ENCODE results near the gene ZNF512B.
A peak's percentile ranks its signal among the peaks of the same experiment; 100 is the strongest.
"Not testable (repeated sequence)": the region's sequence is repeated elsewhere in the genome, so short reads cannot be mapped to it uniquely, and the experiment has no call there.

Gene ZNF512B

GRCh38 chr20:63974402-63975200 is 4.9 kb upstream of the ZNF512B start:
- in situ Hi-C loops (cut with HindIII; ENCODE audit: low pct_unique_long_range_greater_than_20kb, low sequenced_read_pairs), result no loop called here
- no peak for TF ChIP-seq JUND (IDR thresholded peaks at IDR 0.05; ENCODE audit: low read depth)
- DNase-seq (ENCODE audit: low read depth in 1 of 2, low spot score in 1 of 2), result peak; percentile 4 to 57

- in situ Hi-C loops (cut with HindIII; ENCODE audit: low pct_unique_long_range_greater_than_20kb, low sequenced_read_pairs), result no loop called here
- no peak for TF ChIP-seq JUND (IDR thresholded peaks at IDR 0.05; ENCODE audit: low read depth)
- DNase-seq (ENCODE audit: low read depth in 1 of 2, low spot score in 1 of 2), result peak; percentile 89 to 94
These were observed 4.1 kb upstream of the ZNF512B start for GRCh38 chr20:63973636-63974401.

- in situ Hi-C loops (cut with HindIII; ENCODE audit: low pct_unique_long_range_greater_than_20kb, low sequenced_read_pairs), result no loop called here
- no peak for DNase-seq (ENCODE audit: low read depth in 1 of 2, low spot score in 1 of 2)
- no peak for TF ChIP-seq JUND (IDR thresholded peaks at IDR 0.05; ENCODE audit: low read depth)
These were observed 3.4 kb upstream of the ZNF512B start for GRCh38 chr20:63973160-63973479.

GRCh38 chr20:63972312-63973159 is 2.8 kb upstream of the ZNF512B start:
- in situ Hi-C loops (cut with HindIII; ENCODE audit: low pct_unique_long_range_greater_than_20kb, low sequenced_read_pairs), result no loop called here
- no peak for TF ChIP-seq JUND (IDR thresholded peaks at IDR 0.05; ENCODE audit: low read depth)
- no peak for DNase-seq (ENCODE audit: low read depth in 1 of 2, low spot score in 1 of 2)

GRCh38 chr20:63971960-63972311 is 2.2 kb upstream of the ZNF512B start:
- in situ Hi-C loops (cut with HindIII; ENCODE audit: low pct_unique_long_range_greater_than_20kb, low sequenced_read_pairs); DNase-seq (ENCODE audit: low read depth in 1 of 2, low spot score in 1 of 2): not testable (repeated sequence)

GRCh38 chr20:63970714-63971431 is 1.1 kb upstream of the ZNF512B start:
- no peak for DNase-seq (ENCODE audit: low read depth in 1 of 2, low spot score in 1 of 2)
- in situ Hi-C loops (cut with HindIII; ENCODE audit: low pct_unique_long_range_greater_than_20kb, low sequenced_read_pairs), result no loop called here
- no peak for TF ChIP-seq JUND (IDR thresholded peaks at IDR 0.05; ENCODE audit: low read depth)

- no peak for DNase-seq (ENCODE audit: low read depth in 1 of 2, low spot score in 1 of 2)
- in situ Hi-C loops (cut with HindIII; ENCODE audit: low pct_unique_long_range_greater_than_20kb, low sequenced_read_pairs), result no loop called here
- TF ChIP-seq JUND (IDR thresholded peaks at IDR 0.05; ENCODE audit: low read depth), result no peak
These were observed 586 bp downstream of the ZNF512B start for GRCh38 chr20:63968928-63969760.

- in situ Hi-C loops (cut with HindIII; ENCODE audit: low pct_unique_long_range_greater_than_20kb, low sequenced_read_pairs), result no loop called here
These were observed 1.4 kb downstream of the ZNF512B start for GRCh38 chr20:63968136-63968927.

GRCh38 chr20:63967330-63968135 is 2.2 kb downstream of the ZNF512B start:
- TF ChIP-seq JUND (IDR thresholded peaks at IDR 0.05; ENCODE audit: low read depth), result no peak
- no peak for DNase-seq (ENCODE audit: low read depth in 1 of 2, low spot score in 1 of 2)
- in situ Hi-C loops (cut with HindIII; ENCODE audit: low pct_unique_long_range_greater_than_20kb, low sequenced_read_pairs), result no loop called here

More at GRCh38 chr20:63968136-63968927, 1.4 kb downstream of the ZNF512B start:
- DNase-seq (ENCODE audit: low read depth in 1 of 2, low spot score in 1 of 2), result no peak
- no peak for TF ChIP-seq JUND (IDR thresholded peaks at IDR 0.05; ENCODE audit: low read depth)

GRCh38 chr20:63966944-63967322 is 2.8 kb downstream of the ZNF512B start:
- in situ Hi-C loops (cut with HindIII; ENCODE audit: low pct_unique_long_range_greater_than_20kb, low sequenced_read_pairs), result no loop called here
- no peak for TF ChIP-seq JUND (IDR thresholded peaks at IDR 0.05; ENCODE audit: low read depth)
- DNase-seq (ENCODE audit: low read depth in 1 of 2, low spot score in 1 of 2), result no peak

All from T47D (cell line).